ENCODE results near the gene PRDM2. TPM values are rescaled to one million over a fixed set of nuclear protein-coding genes. Genes with fewer than 3 reads are reported as not detected.
A peak's percentile ranks its signal among the peaks of the same experiment; 100 is the strongest.

PRDM2 gene
- total and polyA plus RNA-seq, 2 experiments from 2014 or later = 19.1 to 26.0 TPM

GRCh38 chr1:13763222-13763621, 63.2 kb downstream of the PRDM2 start:
- peaks cover 16% of the 10 kb centered on the region for H3K4me1 ChIP-seq (ENCODE audit: low read depth)
- H3K9me3 ChIP-seq (ENCODE audit: low read depth) = no peaks in the 10 kb centered on the region
- no peak for DNase-seq (ENCODE audit: low read depth in 1 of 2, low spot score in 1 of 2)
- H3K27me3 ChIP-seq = no peaks in the 10 kb centered on the region
- H3K4me3 ChIP-seq = no peak overlapping the region
- TF ChIP-seq CTCF (IDR thresholded peaks at IDR 0.05; ENCODE audit: low read depth, low read length) = no peak
- no peaks in the 10 kb centered on the region for H3K36me3 ChIP-seq
- H3K27ac ChIP-seq = no peak overlapping the region

DNA sequence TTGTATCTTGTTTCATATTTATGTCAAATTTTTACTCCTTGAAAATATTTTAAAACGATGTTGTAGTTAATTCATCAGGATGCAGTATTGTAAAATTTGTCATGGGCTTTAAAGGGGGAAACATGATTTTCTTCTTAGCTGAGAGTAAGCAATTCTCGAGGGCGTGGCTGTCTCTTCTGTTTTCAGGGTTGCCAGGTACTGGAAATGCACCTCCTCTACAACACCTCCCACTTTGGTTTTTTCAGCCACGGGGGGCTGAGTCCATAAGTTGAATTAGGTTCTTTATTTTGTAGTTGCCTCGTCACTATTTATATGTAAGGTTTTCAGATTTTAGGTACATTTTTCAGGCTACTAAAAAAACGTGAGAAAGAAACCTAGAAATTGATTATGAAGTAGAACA, 64.0 kb downstream of the PRDM2 start:
- no peaks in the 10 kb centered on the region for H3K9me3 ChIP-seq (ENCODE audit: low read depth)
- H3K4me3 ChIP-seq = no peak overlapping the region
- peaks cover 16% of the 10 kb centered on the region for H3K4me1 ChIP-seq (ENCODE audit: low read depth)
- no peak for DNase-seq (ENCODE audit: low read depth in 1 of 2, low spot score in 1 of 2)
- no peaks in the 10 kb centered on the region for H3K36me3 ChIP-seq
- no peak for TF ChIP-seq CTCF (IDR thresholded peaks at IDR 0.05; ENCODE audit: low read depth, low read length)
- H3K27ac ChIP-seq = no peak overlapping the region
- H3K27me3 ChIP-seq = no peaks in the 10 kb centered on the region

DNA sequence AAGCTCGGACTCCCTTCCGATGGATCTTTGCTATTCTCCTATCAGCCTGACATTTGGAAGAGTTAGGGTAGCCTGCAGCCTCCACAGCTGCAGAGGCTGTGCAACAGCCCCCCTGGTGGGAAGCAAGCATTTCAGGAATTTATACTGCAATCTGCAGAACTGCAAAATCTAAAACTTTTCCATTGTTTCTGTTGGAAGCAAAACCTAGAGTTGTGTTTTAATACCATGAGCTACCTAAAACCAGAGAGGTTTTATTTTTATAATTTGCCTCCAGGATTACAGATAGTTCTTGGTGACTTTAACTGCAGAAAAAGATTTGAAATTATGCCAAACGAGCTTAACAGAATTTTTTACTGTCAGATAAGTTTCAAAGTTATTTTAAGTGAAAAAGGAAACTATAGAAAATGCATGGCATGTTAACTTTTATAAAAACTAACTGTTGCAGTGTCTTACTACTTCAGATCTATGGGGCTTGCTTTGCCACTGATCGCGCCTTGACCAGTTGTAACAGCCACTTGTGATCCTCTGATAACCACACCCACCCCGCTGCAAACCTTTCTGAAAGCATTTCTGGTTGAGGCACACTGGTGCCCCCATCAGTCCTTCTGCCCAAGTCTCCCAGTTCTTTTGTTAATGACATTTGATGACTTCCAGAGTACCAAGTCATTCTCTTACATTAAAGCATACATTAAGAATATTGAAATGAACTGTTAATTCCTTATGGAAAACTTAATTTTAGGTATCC, 64.8 kb downstream of the PRDM2 start:
- no peak overlapping the region for H3K4me3 ChIP-seq
- peaks cover 13% of the 10 kb centered on the region for H3K4me1 ChIP-seq (ENCODE audit: low read depth)
- peak; percentile 15 for TF ChIP-seq CTCF (IDR thresholded peaks at IDR 0.05; ENCODE audit: low read depth, low read length)
- no peaks in the 10 kb centered on the region for H3K27me3 ChIP-seq
- peak; percentile 71 to 73 for DNase-seq (ENCODE audit: low read depth in 1 of 2, low spot score in 1 of 2)
- H3K27ac ChIP-seq = no peak overlapping the region
- no peaks in the 10 kb centered on the region for H3K9me3 ChIP-seq (ENCODE audit: low read depth)
- H3K36me3 ChIP-seq = no peaks in the 10 kb centered on the region

- Histone ChIP-seq H3K4me3 (no peak overlapping the region), H3K4me1 (ENCODE audit: low read depth) (peaks cover 12% of the 10 kb centered on the region), H3K27ac (no peak overlapping the region), H3K27me3 (no peaks in the 10 kb centered on the region), H3K9me3 (ENCODE audit: low read depth) (no peaks in the 10 kb centered on the region), H3K36me3 (no peaks in the 10 kb centered on the region)
- TF ChIP-seq CTCF (IDR thresholded peaks at IDR 0.05; ENCODE audit: low read depth, low read length) = no peak
- peak in 1 of 2 donors; percentile 18 for DNase-seq (ENCODE audit: low read depth in 1 of 2, low spot score in 1 of 2)
These were observed 66.9 kb downstream of the PRDM2 start for GRCh38 chr1:13766592-13767564.

GRCh38 chr1:13769212-13769611, 69.2 kb downstream of the PRDM2 start:
- Histone ChIP-seq H3K27ac (no peak overlapping the region), H3K4me3 (no peak overlapping the region), H3K9me3 (ENCODE audit: low read depth) (no peaks in the 10 kb centered on the region), H3K4me1 (ENCODE audit: low read depth) (peaks cover 9% of the 10 kb centered on the region), H3K27me3 (no peaks in the 10 kb centered on the region), H3K36me3 (peaks cover 6% of the 10 kb centered on the region)
- TF ChIP-seq CTCF (IDR thresholded peaks at IDR 0.05; ENCODE audit: low read depth, low read length) = no peak
- DNase-seq (ENCODE audit: low read depth in 1 of 2, low spot score in 1 of 2) = no peak
